Activated naive CD8-positive, alpha-beta T cell (primary cell): ENCODE measurements around the gene EEF1AKMT3.

Experiments used
- H3K27ac Mint-ChIP-seq: one replicate; pipeline ENCODE4 v1.8.0; 2021; ENCODE audit warnings: mixed read lengths
- H3K27me3 Mint-ChIP-seq: one replicate; pipeline ENCODE4 v1.8.0; 2021; ENCODE audit warnings: mixed read lengths
- H3K36me3 Mint-ChIP-seq: one replicate; pipeline ENCODE4 v1.8.0; 2021; ENCODE audit warnings: mixed read lengths
- H3K4me1 Mint-ChIP-seq: one replicate; pipeline ENCODE4 v1.8.0; 2021; ENCODE audit warnings: low read depth, mixed read lengths
- H3K4me3 Mint-ChIP-seq: one replicate; pipeline ENCODE4 v1.8.0; 2021; ENCODE audit warnings: mild to moderate bottlenecking, mixed read lengths
- H3K9me3 Mint-ChIP-seq: one replicate; pipeline ENCODE4 v1.8.0; 2021; ENCODE audit warnings: low read depth, mixed read lengths

Gene EEF1AKMT3

DNA sequence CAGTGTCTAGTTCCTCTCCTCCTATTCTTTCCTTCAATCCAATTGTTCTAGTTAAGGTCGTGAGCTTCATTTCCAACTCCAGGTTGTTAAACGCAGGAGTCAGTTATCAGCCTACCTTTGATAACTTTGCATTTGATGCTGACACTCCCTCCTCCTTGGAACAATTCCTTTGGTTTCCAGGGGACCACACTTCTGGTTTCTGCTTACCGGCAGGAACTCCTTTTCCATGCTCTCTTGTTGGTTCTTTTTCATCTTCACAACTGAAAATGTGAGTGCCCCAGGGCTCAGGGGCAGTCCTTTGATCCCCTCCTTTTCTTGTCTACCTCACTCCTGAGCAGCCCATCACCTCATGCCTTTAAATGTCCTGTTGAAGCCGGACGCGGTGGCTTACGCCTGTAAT, 5.0 kb downstream of the EEF1AKMT3 start:
- Mint-ChIP-seq H3K4me1 (peaks cover 29% of the 10 kb centered on the region), H3K4me3 (no peak overlapping the region), H3K9me3 (no peaks in the 10 kb centered on the region), H3K27ac (no peak overlapping the region), H3K27me3 (no peaks in the 10 kb centered on the region), H3K36me3 (peaks cover 2% of the 10 kb centered on the region)

DNA sequence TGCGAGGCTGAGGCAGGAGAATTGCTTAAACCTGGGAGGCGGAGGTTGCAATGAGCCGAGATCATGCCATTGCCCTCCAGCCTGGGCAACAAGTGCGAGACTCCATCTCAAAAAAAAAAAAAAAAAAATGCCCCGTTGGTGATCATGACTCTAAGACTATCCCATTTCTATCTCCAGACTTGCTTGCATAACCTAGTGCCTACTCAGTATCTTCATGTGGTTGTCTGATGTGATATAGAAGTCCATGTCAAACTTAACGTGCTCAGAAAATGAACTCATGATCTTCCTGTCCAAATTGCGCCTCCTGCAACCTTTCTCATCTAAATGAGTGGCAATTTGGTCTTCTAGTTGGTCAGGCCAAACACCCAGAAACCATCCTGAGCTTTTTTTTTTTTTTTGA, 5.5 kb downstream of the EEF1AKMT3 start:
- Mint-ChIP-seq H3K4me1 (peaks cover 33% of the 10 kb centered on the region), H3K4me3 (no peak overlapping the region), H3K36me3 (peaks cover 2% of the 10 kb centered on the region), H3K27me3 (no peaks in the 10 kb centered on the region), H3K27ac (no peak overlapping the region), H3K9me3 (no peaks in the 10 kb centered on the region)

DNA sequence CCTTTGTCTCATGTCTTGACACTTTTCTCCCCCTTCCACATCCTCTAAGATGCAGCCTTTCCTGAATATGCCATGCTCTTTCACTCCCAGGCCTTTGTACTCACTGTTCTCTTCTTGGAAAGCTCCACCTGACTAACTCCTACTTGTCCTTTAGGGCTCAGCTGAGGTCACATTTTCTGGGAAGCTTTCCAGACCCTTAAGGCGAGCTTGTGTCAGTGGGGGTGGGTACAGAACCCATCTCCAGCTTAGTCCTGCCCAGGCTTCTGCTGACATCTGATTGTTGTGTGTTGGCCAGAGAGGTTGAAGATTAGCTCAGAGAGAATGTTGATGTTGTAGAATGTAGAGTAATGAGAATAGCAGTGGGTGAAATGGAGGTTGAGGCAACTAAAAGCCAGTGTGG, 7.3 kb downstream of the EEF1AKMT3 start:
- H3K36me3 Mint-ChIP-seq: peaks cover 4% of the 10 kb centered on the region
- no peak overlapping the region for H3K4me3 Mint-ChIP-seq
- no peak overlapping the region for H3K27ac Mint-ChIP-seq
- no peaks in the 10 kb centered on the region for H3K9me3 Mint-ChIP-seq
- H3K4me1 Mint-ChIP-seq: peaks cover 37% of the 10 kb centered on the region
- no peaks in the 10 kb centered on the region for H3K27me3 Mint-ChIP-seq

DNA sequence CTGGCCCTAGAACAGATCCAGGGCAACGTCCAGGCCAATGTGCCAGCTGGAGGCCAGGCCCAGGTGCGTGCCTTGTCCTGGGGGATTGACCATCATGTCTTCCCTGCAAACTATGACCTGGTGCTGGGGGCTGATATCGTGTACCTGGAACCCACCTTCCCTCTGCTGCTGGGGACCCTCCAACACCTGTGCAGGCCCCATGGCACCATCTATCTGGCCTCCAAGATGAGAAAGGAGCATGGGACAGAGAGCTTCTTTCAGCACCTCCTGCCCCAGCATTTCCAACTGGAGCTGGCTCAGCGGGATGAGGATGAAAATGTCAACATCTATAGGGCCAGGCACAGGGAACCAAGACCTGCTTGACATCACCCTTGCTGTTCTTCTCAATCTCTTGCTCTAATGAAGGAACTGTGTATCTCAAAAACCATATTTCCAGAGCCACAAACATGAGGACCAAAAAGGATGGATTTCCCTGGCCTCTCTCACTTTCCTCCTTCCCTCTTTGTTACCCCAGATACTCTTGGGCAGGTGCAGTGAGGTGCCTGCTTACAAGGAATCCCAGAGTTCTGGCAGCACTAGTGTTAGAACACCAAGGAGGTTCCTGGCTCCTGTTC, 8.0 kb downstream of the EEF1AKMT3 start:
- H3K9me3 Mint-ChIP-seq: no peaks in the 10 kb centered on the region
- H3K27me3 Mint-ChIP-seq: no peaks in the 10 kb centered on the region
- H3K27ac Mint-ChIP-seq: peak overlapping the region; percentile 64
- H3K36me3 Mint-ChIP-seq: peaks cover 4% of the 10 kb centered on the region
- no peak overlapping the region for H3K4me3 Mint-ChIP-seq
- H3K4me1 Mint-ChIP-seq: peaks cover 37% of the 10 kb centered on the region

DNA sequence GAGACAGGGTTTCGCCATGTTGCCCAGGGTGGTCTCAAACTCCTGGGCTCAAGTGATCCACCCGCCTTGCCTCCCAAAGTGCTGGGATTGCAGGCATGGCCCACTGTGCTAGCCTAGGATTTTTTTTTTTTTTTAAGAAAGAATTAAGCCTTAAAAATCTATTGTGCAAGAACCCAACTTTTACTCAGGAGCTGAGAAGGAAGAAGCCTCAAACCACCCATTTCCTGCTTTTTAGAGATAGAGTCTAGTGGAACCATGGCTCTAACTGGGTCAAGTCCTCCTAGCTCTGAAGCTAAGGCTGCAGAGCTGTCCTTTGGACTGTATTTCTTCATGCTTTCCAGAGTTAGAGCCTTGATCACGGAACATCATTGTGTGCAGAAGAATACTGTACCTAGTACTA, 8.8 kb downstream of the EEF1AKMT3 start:
- Mint-ChIP-seq H3K36me3 (peaks cover 4% of the 10 kb centered on the region), H3K9me3 (no peaks in the 10 kb centered on the region), H3K4me1 (peaks cover 38% of the 10 kb centered on the region), H3K4me3 (no peak overlapping the region), H3K27ac (peak overlapping the region; percentile 99), H3K27me3 (no peaks in the 10 kb centered on the region)

DNA sequence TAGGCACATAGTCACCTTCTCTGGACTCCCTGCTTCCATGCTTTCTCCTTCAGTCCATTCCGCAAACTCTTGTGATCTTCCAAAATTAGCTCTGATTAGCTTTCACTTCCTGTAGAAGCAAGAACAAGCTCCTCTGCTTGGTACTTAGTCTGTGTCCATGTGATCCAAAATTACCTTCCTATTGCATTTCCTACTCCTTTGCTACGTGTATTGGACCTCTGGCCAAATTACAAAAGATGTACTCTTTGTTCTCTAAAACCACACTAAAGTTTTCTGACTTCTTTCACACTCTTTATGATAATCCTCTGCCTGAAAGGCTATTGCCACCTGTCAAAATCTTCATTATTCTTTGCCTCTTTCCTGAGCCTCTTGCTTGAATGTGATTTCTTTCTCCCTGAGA, 9.4 kb downstream of the EEF1AKMT3 start:
- Mint-ChIP-seq H3K27ac (peak overlapping the region; percentile 99), H3K36me3 (peaks cover 4% of the 10 kb centered on the region), H3K4me3 (peak overlapping the region; percentile 99), H3K9me3 (no peaks in the 10 kb centered on the region), H3K4me1 (peaks cover 38% of the 10 kb centered on the region), H3K27me3 (no peaks in the 10 kb centered on the region)

DNA sequence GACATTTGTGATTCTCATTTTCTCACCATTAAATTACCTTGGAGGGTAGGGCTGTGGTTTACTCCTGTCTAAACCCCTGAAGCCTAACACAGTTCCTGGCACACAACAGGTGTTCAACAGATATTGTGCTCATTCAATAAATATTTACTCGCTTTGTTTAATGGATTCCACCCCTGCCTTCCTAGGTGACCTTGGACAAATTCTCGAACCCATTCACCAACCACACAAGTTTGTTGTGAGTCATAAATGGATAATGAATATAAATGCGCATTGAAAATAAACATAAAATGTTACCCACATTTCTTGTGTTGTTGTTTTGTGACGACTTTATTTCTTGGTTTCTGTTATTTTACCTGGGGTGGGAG, 9.8 kb downstream of the EEF1AKMT3 start:
- Mint-ChIP-seq H3K36me3 (peaks cover 4% of the 10 kb centered on the region), H3K27me3 (no peaks in the 10 kb centered on the region), H3K27ac (peak overlapping the region; percentile 99), H3K4me3 (peak overlapping the region; percentile 99), H3K9me3 (no peaks in the 10 kb centered on the region), H3K4me1 (peaks cover 38% of the 10 kb centered on the region)

DNA sequence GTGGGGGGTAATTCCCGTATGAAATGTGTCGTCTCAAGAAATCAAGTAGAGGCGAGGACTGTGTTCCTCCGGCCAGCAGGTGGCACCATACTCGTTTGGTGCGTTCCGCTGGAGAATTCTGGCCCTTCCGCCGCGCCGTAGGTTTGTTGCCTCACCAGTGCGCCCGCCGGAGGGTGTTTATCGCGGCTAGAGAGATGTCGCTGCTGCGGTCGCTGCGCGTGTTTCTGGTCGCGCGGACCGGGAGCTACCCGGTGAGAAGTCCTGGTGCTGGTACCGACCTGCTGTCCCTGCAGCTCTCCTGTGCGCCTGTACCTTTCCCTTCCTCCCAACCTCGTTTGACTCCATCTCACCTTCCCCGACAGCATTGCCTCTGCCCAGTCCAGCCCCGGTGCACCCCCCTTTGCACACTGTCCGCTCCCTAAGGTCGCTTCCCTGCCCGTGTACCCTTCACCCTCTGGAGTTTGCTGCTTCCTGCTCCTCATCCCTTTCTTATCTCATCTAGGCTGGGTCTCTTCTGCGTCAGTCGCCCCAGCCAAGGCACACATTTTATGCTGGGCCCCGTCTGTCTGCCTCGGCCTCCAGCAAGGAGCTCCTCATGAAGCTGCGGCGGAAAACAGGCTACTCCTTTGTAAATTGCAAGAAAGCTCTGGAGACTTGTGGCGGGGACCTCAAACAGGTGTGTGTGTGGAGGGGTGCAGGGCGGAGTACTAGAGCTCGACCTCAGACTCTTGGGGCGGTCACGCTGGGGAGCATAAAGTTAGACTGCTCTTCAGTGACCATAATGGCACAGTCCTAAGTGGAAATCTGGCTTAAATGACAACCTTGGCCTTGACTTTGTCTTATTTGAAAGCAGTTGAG, 10.4 kb downstream of the EEF1AKMT3 start, which contains the start of gene TSFM:
Gene TSFM (plus strand): TSS at position 180 of the 858 bp plus-strand sequence. CDS start 15 bp downstream, at position 195.
- Mint-ChIP-seq H3K27ac (peak within 1 kb of the TSS; percentile 99), H3K4me3 (peak within 1 kb of the TSS; percentile 99), H3K27me3 (no peaks in the 10 kb centered on the region), H3K36me3 (peaks cover 4% of the 10 kb centered on the region), H3K9me3 (no peaks in the 10 kb centered on the region), H3K4me1 (peaks cover 38% of the 10 kb centered on the region)

DNA sequence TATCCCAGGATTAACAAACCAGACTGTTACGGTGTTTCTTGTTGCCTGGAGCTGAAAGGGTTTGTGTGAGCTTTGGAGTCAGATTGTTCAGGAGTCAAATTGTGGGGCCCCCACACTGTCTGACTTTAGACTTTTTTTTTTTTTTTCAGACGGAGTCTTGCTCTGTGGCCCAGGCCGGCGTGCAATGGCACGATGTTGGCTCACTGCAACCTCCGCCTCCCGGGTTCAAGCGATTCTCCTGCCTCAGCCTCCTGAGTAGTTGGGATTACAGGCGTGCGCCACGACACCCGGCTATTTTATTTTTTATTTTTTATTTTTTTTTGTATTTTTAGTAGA, 11.0 kb downstream of the EEF1AKMT3 start:
- Mint-ChIP-seq H3K4me3 (peak overlapping the region; percentile 99), H3K4me1 (peaks cover 38% of the 10 kb centered on the region), H3K36me3 (peaks cover 2% of the 10 kb centered on the region)

DNA sequence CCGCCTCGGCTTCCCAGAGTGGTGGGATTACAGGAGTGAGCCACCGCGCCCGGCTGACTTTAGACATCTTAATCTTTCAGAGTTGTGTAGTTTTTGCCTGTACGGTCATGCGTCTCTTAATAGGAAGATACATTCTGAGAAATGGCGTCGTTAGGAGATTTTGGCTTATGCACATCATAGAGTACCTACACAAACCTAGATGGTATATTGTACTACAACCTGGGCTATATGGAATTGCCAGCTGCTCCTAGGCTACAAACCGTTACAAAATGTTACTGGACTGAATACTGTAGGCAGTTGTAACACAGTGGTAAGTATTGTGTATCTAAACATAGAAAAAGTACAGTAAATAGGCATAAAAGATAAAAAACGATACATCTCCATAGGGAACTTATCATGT, 11.4 kb downstream of the EEF1AKMT3 start:
- peak overlapping the region; percentile 80 for H3K4me3 Mint-ChIP-seq
- peak overlapping the region; percentile 72 for H3K27ac Mint-ChIP-seq

More for the DNA sequence above, 11.0 kb downstream of the EEF1AKMT3 start:
- H3K27me3 Mint-ChIP-seq: no peaks in the 10 kb centered on the region
- H3K27ac Mint-ChIP-seq: peak overlapping the region; percentile 99
- H3K9me3 Mint-ChIP-seq: no peaks in the 10 kb centered on the region

DNA sequence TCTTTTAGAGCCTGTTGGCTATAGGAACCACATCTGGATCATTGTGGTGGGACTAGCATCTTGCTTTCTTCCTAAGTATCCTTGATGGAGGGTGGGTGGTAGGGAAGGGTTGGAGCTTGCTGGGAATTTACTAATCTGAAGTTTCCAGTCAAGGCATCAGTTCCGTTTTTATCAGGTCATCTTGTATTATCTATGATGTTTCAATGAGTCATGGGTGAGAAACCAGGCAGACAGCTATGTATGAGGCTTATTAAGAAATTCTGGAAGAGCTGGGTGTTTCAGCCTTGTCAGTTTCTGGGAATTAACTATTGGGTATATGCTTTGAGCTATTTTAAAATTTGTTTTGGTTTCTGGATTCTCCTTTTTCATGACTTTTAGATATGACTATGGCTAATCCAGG, 21.5 kb downstream of the EEF1AKMT3 start:
- H3K4me1 Mint-ChIP-seq: peaks cover 12% of the 10 kb centered on the region
- peaks cover 5% of the 10 kb centered on the region for H3K36me3 Mint-ChIP-seq
- H3K4me3 Mint-ChIP-seq: no peak overlapping the region
- no peaks in the 10 kb centered on the region for H3K9me3 Mint-ChIP-seq
- peak overlapping the region; percentile 64 for H3K27ac Mint-ChIP-seq
- H3K27me3 Mint-ChIP-seq: no peaks in the 10 kb centered on the region

More for the DNA sequence above, 11.4 kb downstream of the EEF1AKMT3 start:
- no peaks in the 10 kb centered on the region for H3K9me3 Mint-ChIP-seq
- no peaks in the 10 kb centered on the region for H3K27me3 Mint-ChIP-seq
- H3K4me1 Mint-ChIP-seq: peaks cover 40% of the 10 kb centered on the region
- peaks cover 2% of the 10 kb centered on the region for H3K36me3 Mint-ChIP-seq

DNA sequence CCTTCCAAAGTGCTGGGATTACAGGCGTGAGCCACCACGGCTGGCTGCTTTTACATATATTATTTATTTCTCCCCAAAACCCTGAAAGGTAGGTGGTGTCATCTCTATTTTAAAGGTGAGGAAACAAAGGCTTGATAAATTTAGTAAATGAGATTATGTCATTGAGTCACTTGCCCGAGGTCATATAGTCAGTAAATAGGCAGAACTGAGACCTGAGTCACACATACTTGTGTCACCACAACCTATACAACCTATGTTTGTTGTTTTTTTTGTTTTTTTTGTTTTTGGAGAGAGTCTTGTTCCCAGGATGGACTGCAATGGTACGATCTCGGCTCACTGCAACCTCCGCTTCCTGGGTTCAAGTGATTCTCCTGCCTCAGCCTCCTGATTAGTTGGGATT, 22.9 kb downstream of the EEF1AKMT3 start:
- Mint-ChIP-seq H3K27ac (no peak overlapping the region), H3K36me3 (peaks cover 5% of the 10 kb centered on the region), H3K27me3 (no peaks in the 10 kb centered on the region), H3K4me1 (peaks cover 12% of the 10 kb centered on the region), H3K9me3 (no peaks in the 10 kb centered on the region), H3K4me3 (no peak overlapping the region)

DNA sequence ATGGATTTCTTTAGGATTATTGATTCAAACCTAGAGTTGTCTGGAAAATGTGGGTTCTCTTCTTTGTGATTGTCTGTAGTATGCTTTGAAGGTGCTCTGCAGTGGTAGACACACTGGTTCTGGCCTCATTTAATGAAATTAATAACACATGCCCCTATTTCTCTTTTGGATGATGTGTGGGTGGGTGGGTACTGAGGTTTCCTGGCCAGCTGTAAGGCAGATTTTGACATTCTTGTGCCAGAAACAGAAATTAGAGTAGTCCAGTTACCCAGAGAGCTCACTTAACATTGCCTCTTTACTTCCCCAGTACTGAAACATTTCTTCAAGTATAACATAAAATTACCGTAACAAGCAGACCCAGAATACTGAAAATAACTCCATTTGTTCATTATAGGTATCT, 24.6 kb downstream of the EEF1AKMT3 start:
- H3K4me1 Mint-ChIP-seq: peaks cover 11% of the 10 kb centered on the region
- no peaks in the 10 kb centered on the region for H3K27me3 Mint-ChIP-seq
- H3K9me3 Mint-ChIP-seq: no peaks in the 10 kb centered on the region
- H3K4me3 Mint-ChIP-seq: no peak overlapping the region
- no peak overlapping the region for H3K27ac Mint-ChIP-seq
- H3K36me3 Mint-ChIP-seq: peaks cover 5% of the 10 kb centered on the region

DNA sequence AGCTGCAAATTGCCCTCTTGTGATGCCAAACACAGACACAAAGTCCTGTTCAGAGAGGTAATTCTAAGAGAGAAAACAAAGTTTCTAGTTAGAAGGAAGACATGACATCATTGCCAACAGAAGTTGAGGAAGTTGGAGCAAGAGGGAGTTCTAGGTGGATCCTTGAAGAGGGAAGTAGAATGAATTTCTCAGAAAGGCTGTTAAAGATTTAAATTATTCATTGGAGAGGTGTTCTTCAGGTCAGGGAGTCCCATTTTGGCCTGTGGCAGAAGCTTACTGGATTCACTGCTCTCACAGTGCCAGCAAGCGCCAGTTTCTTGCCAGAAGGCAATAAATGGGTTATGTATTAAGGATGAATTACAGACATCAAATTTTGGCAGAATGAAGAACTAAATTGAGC, 25.5 kb downstream of the EEF1AKMT3 start:
- Mint-ChIP-seq H3K9me3 (no peaks in the 10 kb centered on the region), H3K4me1 (peaks cover 11% of the 10 kb centered on the region), H3K4me3 (no peak overlapping the region), H3K27ac (no peak overlapping the region), H3K36me3 (peaks cover 6% of the 10 kb centered on the region), H3K27me3 (no peaks in the 10 kb centered on the region)

DNA sequence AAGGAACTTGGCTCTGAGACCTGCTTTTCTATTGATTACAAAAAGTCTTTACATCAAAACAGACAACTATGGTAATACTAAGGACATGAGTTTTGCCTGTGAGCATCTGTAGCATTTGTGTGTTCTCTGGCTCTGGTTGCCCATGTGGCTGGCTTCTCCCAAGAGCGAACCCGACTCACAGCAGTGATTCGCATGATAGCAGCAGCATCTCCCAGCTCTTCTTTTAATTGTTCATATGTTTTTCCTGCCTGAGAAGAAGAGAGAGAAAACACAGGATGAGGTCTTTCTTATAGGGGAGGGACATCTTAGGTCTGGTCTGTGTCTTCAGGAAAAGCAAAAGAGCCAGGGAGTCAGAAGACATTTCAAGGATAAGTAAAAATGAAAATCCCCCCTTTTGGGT, 28.6 kb downstream of the EEF1AKMT3 start:
- no peak overlapping the region for H3K27ac Mint-ChIP-seq
- peaks cover 1% of the 10 kb centered on the region for H3K4me1 Mint-ChIP-seq

More for the DNA sequence above, 28.6 kb downstream of the EEF1AKMT3 start:
- no peaks in the 10 kb centered on the region for H3K27me3 Mint-ChIP-seq
- H3K36me3 Mint-ChIP-seq: peaks cover 3% of the 10 kb centered on the region
- no peaks in the 10 kb centered on the region for H3K9me3 Mint-ChIP-seq
- H3K4me3 Mint-ChIP-seq: no peak overlapping the region
